H9 (cell line): Measurements from ENCODE around the gene MEIG1. TPM values are rescaled to one million over a fixed set of nuclear protein-coding genes. Genes with fewer than 3 reads are reported as not detected.

ENCODE experiments used
- DNase-seq: peaks from one replicate; pipeline ENCODE4 v3.0.0-alpha.2; 2017
- H2AFZ ChIP-seq: one replicate; pipeline ENCODE4 v1.6.1; 2013; ENCODE audit warnings: mild to moderate bottlenecking, low read length, control low read depth, moderate library complexity
- H2AK5ac ChIP-seq: 2 replicates; pipeline ENCODE4 v1.6.1; 2013; ENCODE audit warnings: low read length, control low read depth, mixed read lengths; ENCODE audit not compliant: insufficient read length
- H2BK120ac ChIP-seq: one replicate; pipeline ENCODE4 v1.6.1; 2013; ENCODE audit warnings: low read depth, mild to moderate bottlenecking, low read length, control low read depth, inconsistent platforms; ENCODE audit not compliant: poor library complexity, severe bottlenecking
- H2BK12ac ChIP-seq: 2 replicates; pipeline ENCODE4 v1.6.1; 2013; ENCODE audit warnings: low read length, control low read depth, mixed read lengths, low read depth; ENCODE audit not compliant: insufficient read length
- H2BK15ac ChIP-seq: 2 replicates; pipeline ENCODE4 v1.6.1; 2013; ENCODE audit warnings: low read depth, low read length, control low read depth
- H2BK20ac ChIP-seq: one replicate; pipeline ENCODE4 v1.6.1; 2013; ENCODE audit warnings: low read depth, mild to moderate bottlenecking, low read length, control low read depth, inconsistent platforms; ENCODE audit not compliant: poor library complexity, severe bottlenecking
- H2BK5ac ChIP-seq: 2 replicates; pipeline ENCODE4 v1.6.1; 2013; ENCODE audit warnings: low read length, control low read depth, mixed read lengths; ENCODE audit not compliant: insufficient read length
- H3K14ac ChIP-seq: 2 replicates; pipeline ENCODE4 v1.6.1; 2013; ENCODE audit warnings: low read length, control low read depth; ENCODE audit not compliant: insufficient read depth
- H3K18ac ChIP-seq: 2 replicates; pipeline ENCODE4 v1.6.1; 2013; ENCODE audit warnings: low read depth, mild to moderate bottlenecking, mixed read lengths, low read length, control low read depth; ENCODE audit not compliant: insufficient read length
- H3K23ac ChIP-seq: 2 replicates; pipeline ENCODE4 v1.6.1; 2013; ENCODE audit warnings: low read length, control low read depth, mixed read lengths, low read depth; ENCODE audit not compliant: insufficient read length
- H3K23me2 ChIP-seq: 2 replicates; pipeline ENCODE4 v1.6.1; 2013; ENCODE audit warnings: low read depth, mild to moderate bottlenecking, mixed read lengths, low read length, control low read depth; ENCODE audit not compliant: insufficient read length, poor library complexity, severe bottlenecking
- H3K27ac ChIP-seq: 2 replicates; pipeline ENCODE4 v1.5.1; 2013; ENCODE audit warnings: low read length, control low read depth, mixed read lengths, low read depth; ENCODE audit not compliant: insufficient read length
- H3K27me3 ChIP-seq: 2 replicates; pipeline ENCODE4 v1.6.1; 2013; ENCODE audit warnings: low read length, control low read depth, inconsistent platforms; ENCODE audit not compliant: insufficient read depth
- H3K4ac ChIP-seq: 2 replicates; pipeline ENCODE4 v1.6.1; 2013; ENCODE audit warnings: low read depth, mild to moderate bottlenecking, control low read depth, inconsistent platforms, low read length, moderate library complexity
- H3K4me1 ChIP-seq: 2 replicates; pipeline ENCODE4 v1.6.1; 2013; ENCODE audit warnings: low read length, control low read depth, inconsistent platforms; ENCODE audit not compliant: insufficient read depth
- H3K4me2 ChIP-seq: 2 replicates; pipeline ENCODE4 v1.6.1; 2013; ENCODE audit warnings: low read length, control low read depth, mixed read lengths; ENCODE audit not compliant: insufficient read length, insufficient read depth
- H3K56ac ChIP-seq: 2 replicates; pipeline ENCODE4 v1.6.1; 2013; ENCODE audit warnings: low read depth, mild to moderate bottlenecking, mixed read lengths, low read length, control low read depth; ENCODE audit not compliant: insufficient read length
- H3K79me1 ChIP-seq: 2 replicates; pipeline ENCODE4 v1.6.1; 2013; ENCODE audit warnings: low read depth, mild to moderate bottlenecking, moderate library complexity, low read length, control low read depth, inconsistent platforms; ENCODE audit not compliant: insufficient read depth, poor library complexity, severe bottlenecking
- H3K79me2 ChIP-seq: 2 replicates; pipeline ENCODE4 v1.6.1; 2013; ENCODE audit warnings: low read length, control low read depth, inconsistent platforms; ENCODE audit not compliant: insufficient read depth
- H3K9ac ChIP-seq: 2 replicates; pipeline ENCODE4 v1.6.1; 2013; ENCODE audit warnings: low read length, control low read depth, mixed read lengths; ENCODE audit not compliant: insufficient read length; ENCODE audit errors: extremely low read depth
- H3K9me3 ChIP-seq: one replicate; pipeline ENCODE4 v1.6.1; 2013; ENCODE audit warnings: low read depth, low read length, inconsistent platforms; ENCODE audit not compliant: control insufficient read depth
- H3T11ph ChIP-seq: one replicate; pipeline ENCODE4 v1.6.1; 2013; ENCODE audit warnings: mild to moderate bottlenecking, low read length, control low read depth, inconsistent platforms
- H4K20me1 ChIP-seq: one replicate; pipeline ENCODE4 v1.6.1; 2013; ENCODE audit not compliant: control insufficient read depth, insufficient read length, insufficient read depth
- H4K5ac ChIP-seq: 2 replicates; pipeline ENCODE4 v1.6.1; 2013; ENCODE audit warnings: low read depth, mild to moderate bottlenecking, mixed read lengths, low read length, control low read depth; ENCODE audit not compliant: insufficient read length
- H4K8ac ChIP-seq: replicated peaks from 2 replicates; pipeline ENCODE4 v1.6.1; 2013; ENCODE audit warnings: low read length, control low read depth, mixed read lengths, low read depth; ENCODE audit not compliant: insufficient read length
- H4K91ac ChIP-seq: 2 replicates; pipeline ENCODE4 v1.6.1; 2013; ENCODE audit warnings: low read depth, mild to moderate bottlenecking, moderate library complexity, mixed read lengths, low read length, control low read depth; ENCODE audit not compliant: insufficient read length
- H3K27ac Mint-ChIP-seq, 3 experiments: 2 replicates in 2 of 3; 3 replicates in 1 of 3; pipeline ENCODE4 v1.8.0; 2020 to 2021; ENCODE audit warnings: mixed read lengths in 3 of 3, mild to moderate bottlenecking in 1 of 3, moderate library complexity in 1 of 3
- H3K27me3 Mint-ChIP-seq: 2 replicates; pipeline ENCODE4 v1.8.0; 2021; ENCODE audit warnings: low read depth, mild to moderate bottlenecking, moderate library complexity, mixed read lengths
- H3K36me3 Mint-ChIP-seq, 3 experiments: 2 replicates in 2 of 3; 3 replicates in 1 of 3; pipeline ENCODE4 v1.8.0; 2020 to 2021; ENCODE audit warnings: low read depth in 3 of 3, mixed read lengths in 3 of 3; ENCODE audit not compliant: insufficient read depth in 1 of 3
- H3K4me1 Mint-ChIP-seq, 2 experiments: 2 replicates each; pipeline ENCODE4 v1.8.0; 2020; ENCODE audit warnings: mixed read lengths in 2 of 2
- H3K4me3 Mint-ChIP-seq, 2 experiments: 2 replicates in 1 of 2; 3 replicates in 1 of 2; pipeline ENCODE4 v1.8.0; 2020 to 2021; ENCODE audit warnings: mild to moderate bottlenecking in 2 of 2, mixed read lengths in 2 of 2, moderate library complexity in 1 of 2
- H3K9me3 Mint-ChIP-seq, 2 experiments: 2 replicates in 1 of 2; 3 replicates in 1 of 2; pipeline ENCODE4 v1.8.0; 2020; ENCODE audit warnings: mild to moderate bottlenecking in 2 of 2, mixed read lengths in 2 of 2, moderate library complexity in 1 of 2
- CTCF ChIP-seq: fragments of 200-600 bp; sonication (generic); conservative IDR thresholded peaks from 3 replicates; pipeline ENCODE4 v1.8.0; 2021; ENCODE audit warnings: antibody characterized with exemption, mild to moderate bottlenecking
- whole genome bisulfite sequencing: extraction: QIAGEN DNeasy Blood & Tissue Kit; methylation state at CpG from one replicate; pipeline ENCODE4 v1.1.7; 2013; ENCODE audit warnings: missing lambda C conversion rate, low lambda C conversion rate, mixed read lengths; ENCODE audit not compliant: insufficient read length; ENCODE audit errors: extremely low coverage; 5-methylcytosine and 5-hydroxymethylcytosine counted together
- total RNA-seq: library from RNA; stranded (reverse); gene quantifications from 2 replicates; pipeline ENCODE4 v1.2.1, GENCODE V29; 2021

MEIG1 gene
- total RNA-seq, 1 experiment from 2014 or later = 0.72 TPM

GRCh38 chr10:14911801-14912200 lies 47.4 kb upstream of the MEIG1 start:
- H3K27me3 ChIP-seq = no peaks in the 10 kb centered on the region
- H2AK5ac ChIP-seq = no peak overlapping the region
- no peak overlapping the region for H4K5ac ChIP-seq
- no peak overlapping the region for H3K27ac Mint-ChIP-seq
- no peaks in the 10 kb centered on the region for H4K20me1 ChIP-seq
- H2BK20ac ChIP-seq = no peak overlapping the region
- H3K9ac ChIP-seq = no peak overlapping the region
- H3K4me2 ChIP-seq = no peak overlapping the region
- TF ChIP-seq CTCF = no peak
- H3K9me3 Mint-ChIP-seq = peaks cover 35 to 46% of the 10 kb centered on the region in 2 experiments
- no peak overlapping the region for H3K27ac ChIP-seq
- H3T11ph ChIP-seq = no peak overlapping the region
- no CpG with 5 or more reads among the region's 3 CpGs for WGBS
- H2BK5ac ChIP-seq = no peak overlapping the region
- H3K23me2 ChIP-seq = peaks cover 3% of the 10 kb centered on the region
- H3K4ac ChIP-seq = no peak overlapping the region
- H3K18ac ChIP-seq = no peak overlapping the region
- no peak overlapping the region for H3K56ac ChIP-seq
- no peak overlapping the region for H2AFZ ChIP-seq
- no peaks in the 10 kb centered on the region for H3K4me1 Mint-ChIP-seq
- H3K79me1 ChIP-seq = no peaks in the 10 kb centered on the region
- peaks cover 79 to 93% (median 91%) of the 10 kb centered on the region in 3 experiments for H3K36me3 Mint-ChIP-seq
- no peak for DNase-seq
- H3K79me2 ChIP-seq = no peaks in the 10 kb centered on the region
- no peak overlapping the region for H3K23ac ChIP-seq
- no peak overlapping the region for H2BK15ac ChIP-seq
- peaks cover 10% of the 10 kb centered on the region for H3K9me3 ChIP-seq
- no peak overlapping the region for H2BK120ac ChIP-seq
- no peaks in the 10 kb centered on the region for H3K4me1 ChIP-seq
- H2BK12ac ChIP-seq = no peak overlapping the region
- H4K91ac ChIP-seq = no peak overlapping the region
- H3K14ac ChIP-seq = no peak overlapping the region
- H3K4me3 Mint-ChIP-seq = no peak overlapping the region
- no peaks in the 10 kb centered on the region for H3K27me3 Mint-ChIP-seq
- H4K8ac ChIP-seq = no peak overlapping the region
